HG03045 (cell line): ENCODE data around the gene TCF25.
"Not testable (repeated sequence)": the region's sequence is repeated elsewhere in the genome, so short reads cannot be mapped to it uniquely, and the experiment has no call there.

Experiments
- ATAC-seq: cut with Tn5 transposase; IDR thresholded peaks from one replicate; pipeline ENCODE4 v1.9.1; 2021; ENCODE audit warnings: mild to moderate bottlenecking, moderate library complexity; ENCODE audit not compliant: unreplicated experiment

The TCF25 gene

GRCh38 chr16:89873109-89873971 lies at the start of gene TCF25:
TSS of gene TCF25 (plus strand) at chr16:89873592. CDS start at chr16:89873668, 76 bp downstream.
- ATAC-seq = peak; percentile 43

- ATAC-seq = not testable (repeated sequence)
Measured at GRCh38 chr16:89823824-89824148, 49.6 kb upstream of the TCF25 start.

GRCh38 chr16:89826531-89827382 lies 46.6 kb upstream of the TCF25 start:
- ATAC-seq = no peak

GRCh38 chr16:89827383-89828198 lies 45.8 kb upstream of the TCF25 start:
- no peak for ATAC-seq

- no peak for ATAC-seq
Measured at GRCh38 chr16:89828199-89828869, 45.1 kb upstream of the TCF25 start, which contains the start of gene SPIRE2. TSS of gene SPIRE2 (plus strand) at chr16:89828475. CDS start at chr16:89828551, 76 bp downstream.

GRCh38 chr16:89828870-89829629 lies 44.3 kb upstream of the TCF25 start:
- no peak for ATAC-seq

GRCh38 chr16:89829630-89830437 lies 43.6 kb upstream of the TCF25 start:
- ATAC-seq = no peak

- ATAC-seq = no peak
Measured at GRCh38 chr16:89831810-89832328, 41.5 kb upstream of the TCF25 start.

- not testable (repeated sequence) for ATAC-seq
Measured at GRCh38 chr16:89833664-89834363, 39.6 kb upstream of the TCF25 start.

GRCh38 chr16:89834813-89835363 lies 38.5 kb upstream of the TCF25 start:
- not testable (repeated sequence) for ATAC-seq

GRCh38 chr16:89836484-89836883 lies 36.9 kb upstream of the TCF25 start:
- not testable (repeated sequence) for ATAC-seq

GRCh38 chr16:89837014-89837546 lies 36.3 kb upstream of the TCF25 start:
- no peak for ATAC-seq

- ATAC-seq = no peak
Measured at GRCh38 chr16:89841275-89841674, 32.1 kb upstream of the TCF25 start.

GRCh38 chr16:89842471-89843408 lies 30.7 kb upstream of the TCF25 start:
- ATAC-seq = no peak

GRCh38 chr16:89843409-89844350 lies 29.7 kb upstream of the TCF25 start:
- no peak for ATAC-seq
